GM21423 (cell line): Measurements from ENCODE around the gene MAP2K6.

Source experiments
- ATAC-seq: cut with Tn5 transposase; IDR thresholded peaks from one replicate; pipeline ENCODE4 v1.9.1; 2021; ENCODE audit warnings: mild to moderate bottlenecking, moderate library complexity; ENCODE audit not compliant: unreplicated experiment

Gene MAP2K6

GRCh38 chr17:69425978-69426377 is 11.5 kb downstream of the MAP2K6 start:
- ATAC-seq, result no peak

GRCh38 chr17:69427486-69428197 is 13.1 kb downstream of the MAP2K6 start:
- no peak for ATAC-seq

- ATAC-seq, result peak; percentile 41
Observed at GRCh38 chr17:69428252-69428980, 13.9 kb downstream of the MAP2K6 start.

- peak; percentile 41 for ATAC-seq
Observed at GRCh38 chr17:69430488-69430887, 16.0 kb downstream of the MAP2K6 start.

- no peak for ATAC-seq
Observed at GRCh38 chr17:69431835-69432234, 17.3 kb downstream of the MAP2K6 start.

- no peak for ATAC-seq
Observed at GRCh38 chr17:69433093-69433492, 18.6 kb downstream of the MAP2K6 start.

- ATAC-seq, result no peak
Observed at GRCh38 chr17:69434164-69434579, 19.7 kb downstream of the MAP2K6 start.

- no peak for ATAC-seq
Observed at GRCh38 chr17:69435971-69436696, 21.6 kb downstream of the MAP2K6 start.

GRCh38 chr17:69437475-69437874 is 23.0 kb downstream of the MAP2K6 start:
- no peak for ATAC-seq

GRCh38 chr17:69438776-69439175 is 24.3 kb downstream of the MAP2K6 start:
- no peak for ATAC-seq

GRCh38 chr17:69441179-69441578 is 26.7 kb downstream of the MAP2K6 start:
- ATAC-seq, result no peak

GRCh38 chr17:69443138-69443537 is 28.6 kb downstream of the MAP2K6 start:
- no peak for ATAC-seq

- ATAC-seq, result no peak
Observed at GRCh38 chr17:69444023-69444422, 29.5 kb downstream of the MAP2K6 start.

GRCh38 chr17:69445132-69445531 is 30.6 kb downstream of the MAP2K6 start:
- ATAC-seq, result no peak

GRCh38 chr17:69447726-69448125 is 33.2 kb downstream of the MAP2K6 start:
- no peak for ATAC-seq

GRCh38 chr17:69448431-69449102 is 34.1 kb downstream of the MAP2K6 start:
- ATAC-seq, result no peak

- ATAC-seq, result no peak
Observed at GRCh38 chr17:69450131-69450530, 35.6 kb downstream of the MAP2K6 start.

- ATAC-seq, result no peak
Observed at GRCh38 chr17:69450918-69451317, 36.4 kb downstream of the MAP2K6 start.

- peak; percentile 66 for ATAC-seq
Observed at GRCh38 chr17:69451416-69452394, 37.2 kb downstream of the MAP2K6 start.

- no peak for ATAC-seq
Observed at GRCh38 chr17:69452664-69453260, 38.3 kb downstream of the MAP2K6 start.
